ENCODE results near the gene SPA17.

- TF ChIP-seq CTCF (IDR thresholded peaks at IDR 0.05) (no peak), POLR2A (IDR thresholded peaks at IDR 0.05) (no peak), POLR2AphosphoS5 (IDR thresholded peaks at IDR 0.05) (no peak), EP300 (IDR thresholded peaks at IDR 0.05) (no peak)
Measured at GRCh38 chr11:124629961-124630360, 43.7 kb upstream of the SPA17 start.

Measured in sigmoid colon (tissue), 4 donors.